RPMI7951 (cell line): ENCODE results near the gene LRCH4. TPM values are rescaled to one million over a fixed set of nuclear protein-coding genes. Genes with fewer than 3 reads are reported as not detected.

Experiments used
- DNase-seq: peaks from one replicate; pipeline ENCODE4 v3.0.0-alpha.2; 2012; ENCODE audit warnings: low read depth
- total RNA-seq: library from RNA; depleted of rRNA; stranded (reverse); fragments of >200 nt; shearing (Covaris generic); gene quantifications from 2 replicates; pipeline ENCODE4 v1.2.3, GENCODE V29; 2014

LRCH4 gene
- total RNA-seq, 1 experiment from 2014 or later = 10.8 TPM

- DNase-seq = no peak
These were observed 19.3 kb upstream of the LRCH4 start for GRCh38 chr7:100604976-100605911.

GRCh38 chr7:100604028-100604975, 18.4 kb upstream of the LRCH4 start:
- peak; percentile 79 for DNase-seq

DNA sequence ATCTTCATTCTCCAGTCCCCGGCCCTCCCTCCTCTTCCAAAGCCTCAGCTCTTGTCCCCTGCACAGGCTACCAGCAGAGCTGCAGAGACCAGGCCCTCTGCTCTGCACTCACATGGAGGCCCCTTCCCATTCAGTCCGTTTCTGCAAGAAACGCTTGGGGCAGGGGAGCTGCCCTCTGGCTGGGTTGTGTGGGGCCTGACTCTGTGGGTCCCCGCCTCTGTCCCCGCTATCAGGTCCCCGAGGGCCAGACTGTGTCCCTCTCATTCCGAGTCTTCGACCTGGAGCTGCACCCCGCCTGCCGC, 17.7 kb upstream of the LRCH4 start:
- DNase-seq = peak; percentile 43

GRCh38 chr7:100602889-100603725, 17.2 kb upstream of the LRCH4 start:
- peak; percentile 94 for DNase-seq

DNA sequence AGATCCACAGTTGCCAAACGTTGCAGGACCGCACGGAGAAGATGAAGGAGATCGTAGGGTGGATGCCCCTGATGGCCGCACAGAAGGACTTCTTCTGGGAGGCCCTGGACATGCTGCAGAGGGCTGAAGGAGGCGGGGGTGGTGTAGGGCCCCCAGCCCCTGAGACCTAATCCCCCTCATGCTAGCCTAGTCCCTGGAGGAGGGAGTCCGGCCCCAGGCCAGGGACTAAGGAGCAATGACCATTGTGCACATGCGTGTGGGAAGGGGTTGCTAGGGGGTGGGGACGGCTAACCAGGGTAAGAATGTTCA, 14.8 kb upstream of the LRCH4 start:
- no peak for DNase-seq

- DNase-seq = no peak
These were observed 14.2 kb upstream of the LRCH4 start for GRCh38 chr7:100599911-100600729.

DNA sequence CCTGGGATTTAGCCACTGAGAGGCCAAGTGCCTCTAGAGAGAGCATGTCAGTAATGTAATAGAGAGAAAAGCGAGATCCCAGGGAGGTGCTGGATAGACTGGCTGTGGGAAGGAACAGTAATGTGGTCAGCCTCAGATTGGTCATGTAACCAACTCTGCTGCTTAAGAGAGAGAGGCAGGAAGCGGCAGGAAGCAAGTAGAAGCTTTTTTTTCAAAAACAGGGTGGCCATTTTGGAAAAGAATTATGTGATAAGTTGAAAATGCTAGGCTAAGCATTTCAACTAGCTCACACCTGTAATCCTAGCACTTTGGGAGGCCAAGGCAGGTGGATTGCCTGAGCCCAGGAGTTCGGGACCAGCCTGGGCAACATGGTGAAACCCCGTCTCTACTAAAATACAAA, 12.5 kb upstream of the LRCH4 start:
- DNase-seq = peak; percentile 26

DNA sequence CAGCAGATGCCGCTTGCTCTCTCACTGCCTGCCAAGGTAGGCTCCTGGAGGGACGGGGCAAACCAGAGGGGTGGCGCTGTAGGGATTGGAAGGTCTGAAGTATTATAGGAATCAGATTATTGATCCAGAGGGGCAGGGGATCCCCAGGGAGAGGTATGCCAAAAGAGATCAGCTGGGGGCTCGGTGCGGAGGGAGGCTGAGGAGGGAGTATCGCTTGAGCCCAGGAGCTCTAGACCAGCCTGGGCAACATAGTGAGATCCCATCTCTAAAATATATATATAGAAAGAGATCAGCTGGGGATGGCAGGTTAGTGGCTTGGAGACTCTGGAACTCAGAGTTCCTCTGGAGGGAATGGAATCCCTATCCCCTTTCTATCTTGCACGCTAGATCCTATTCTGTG, 9.3 kb upstream of the LRCH4 start:
- DNase-seq = no peak

DNA sequence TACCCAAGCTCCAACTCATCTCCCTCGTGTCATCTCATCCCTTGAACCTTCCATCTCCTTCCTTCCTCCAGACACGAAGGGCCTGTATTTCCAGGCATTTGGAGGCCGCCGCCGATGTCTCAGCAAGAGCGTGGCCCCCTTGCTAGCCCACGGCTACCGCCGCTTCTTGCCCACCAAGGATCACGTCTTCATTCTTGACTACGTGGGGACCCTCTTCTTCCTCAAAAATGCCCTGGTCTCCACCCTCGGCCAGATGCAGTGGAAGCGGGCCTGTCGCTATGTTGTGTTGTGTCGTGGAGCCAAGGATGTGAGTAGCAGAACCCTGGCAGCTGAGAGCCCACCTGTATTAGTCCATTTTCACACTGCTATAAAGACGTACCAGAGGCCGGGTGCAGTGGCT, 5.7 kb upstream of the LRCH4 start:
- DNase-seq = no peak

DNA sequence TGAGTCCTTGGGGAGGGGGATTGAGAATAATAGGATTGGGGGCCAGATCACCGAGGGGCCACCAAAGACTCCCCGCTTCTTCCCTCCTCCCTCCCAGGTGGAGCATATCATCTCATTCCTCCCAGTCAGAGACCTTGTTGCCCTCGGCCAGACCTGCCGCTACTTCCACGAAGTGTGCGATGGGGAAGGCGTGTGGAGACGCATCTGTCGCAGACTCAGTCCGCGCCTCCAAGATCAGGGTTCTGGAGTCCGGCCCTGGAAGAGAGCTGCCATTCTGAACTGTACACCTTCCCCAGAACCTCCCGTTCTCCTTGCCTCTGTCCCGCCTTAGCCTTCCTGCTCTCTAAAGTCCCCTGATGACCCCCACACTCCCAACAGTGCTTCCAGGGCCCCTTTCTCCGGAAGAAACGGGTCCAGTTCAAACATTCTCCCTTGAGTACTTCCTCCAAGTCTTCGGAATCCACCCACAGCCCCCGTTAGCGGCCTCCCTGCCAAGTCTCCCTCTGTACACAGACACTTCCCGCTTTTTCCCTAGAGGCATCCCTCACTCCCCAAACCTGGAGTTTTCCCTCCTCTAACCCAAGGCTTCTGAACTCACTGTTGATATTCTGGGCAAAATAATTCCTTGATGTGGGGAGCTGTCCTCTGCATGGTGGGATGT, 4.3 kb upstream of the LRCH4 start:
- DNase-seq = no peak

- DNase-seq = no peak
These were observed 3.5 kb upstream of the LRCH4 start for GRCh38 chr7:100589341-100589947.

- DNase-seq = peak; percentile 50
These were observed 2.5 kb upstream of the LRCH4 start for GRCh38 chr7:100588438-100588837.

GRCh38 chr7:100586266-100587025, 517 bp upstream of the LRCH4 start, which contains the start of gene FBXO24:
FBXO24 (plus strand) TSS chr7:100586328; CDS start chr7:100586626, 298 bp downstream.
- DNase-seq = peak; percentile 100

DNA sequence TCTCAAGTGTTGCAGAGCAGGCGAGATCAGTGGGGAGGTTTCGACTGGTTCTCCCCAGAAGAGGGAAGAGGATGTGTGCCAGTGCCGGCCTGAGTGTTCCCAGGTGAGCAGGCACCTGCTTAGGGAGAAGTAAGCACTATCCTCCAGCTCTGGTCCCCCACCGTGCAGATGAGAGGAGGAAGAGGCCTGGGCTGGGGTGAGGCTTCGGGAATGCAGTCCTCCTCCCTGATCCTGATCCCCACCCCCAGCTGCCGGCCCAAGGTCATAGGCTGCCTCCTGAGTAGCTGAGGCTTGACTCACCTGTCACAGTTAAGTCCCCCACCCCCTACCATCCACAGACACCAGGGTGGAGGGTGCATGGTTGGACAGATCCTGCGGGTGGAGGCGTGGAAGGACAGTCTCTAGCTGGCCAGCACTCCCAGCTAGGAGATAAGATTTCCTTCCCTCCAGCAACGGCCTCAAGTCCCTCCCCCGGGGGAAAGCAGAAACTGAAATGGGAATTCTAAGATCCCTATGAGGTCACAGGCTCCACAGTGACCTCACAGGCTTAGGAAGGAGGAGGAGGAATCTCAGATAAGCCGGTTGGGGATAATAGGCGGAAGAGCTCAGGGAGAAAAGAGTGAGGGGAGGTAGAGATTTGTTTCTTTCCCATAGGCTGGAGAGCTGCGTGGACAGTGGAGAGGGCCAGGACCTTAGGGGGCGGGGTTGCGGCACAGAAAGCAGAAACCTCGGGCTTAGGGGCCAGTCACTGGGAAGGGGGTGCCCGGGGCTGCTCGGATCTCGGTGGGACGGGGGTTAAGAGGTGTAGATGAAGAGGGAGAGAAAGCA, 1.0 kb downstream of the LRCH4 start:
- DNase-seq = peak; percentile 70

- DNase-seq = no peak
These were observed 1.8 kb downstream of the LRCH4 start for GRCh38 chr7:100584054-100584682.

DNA sequence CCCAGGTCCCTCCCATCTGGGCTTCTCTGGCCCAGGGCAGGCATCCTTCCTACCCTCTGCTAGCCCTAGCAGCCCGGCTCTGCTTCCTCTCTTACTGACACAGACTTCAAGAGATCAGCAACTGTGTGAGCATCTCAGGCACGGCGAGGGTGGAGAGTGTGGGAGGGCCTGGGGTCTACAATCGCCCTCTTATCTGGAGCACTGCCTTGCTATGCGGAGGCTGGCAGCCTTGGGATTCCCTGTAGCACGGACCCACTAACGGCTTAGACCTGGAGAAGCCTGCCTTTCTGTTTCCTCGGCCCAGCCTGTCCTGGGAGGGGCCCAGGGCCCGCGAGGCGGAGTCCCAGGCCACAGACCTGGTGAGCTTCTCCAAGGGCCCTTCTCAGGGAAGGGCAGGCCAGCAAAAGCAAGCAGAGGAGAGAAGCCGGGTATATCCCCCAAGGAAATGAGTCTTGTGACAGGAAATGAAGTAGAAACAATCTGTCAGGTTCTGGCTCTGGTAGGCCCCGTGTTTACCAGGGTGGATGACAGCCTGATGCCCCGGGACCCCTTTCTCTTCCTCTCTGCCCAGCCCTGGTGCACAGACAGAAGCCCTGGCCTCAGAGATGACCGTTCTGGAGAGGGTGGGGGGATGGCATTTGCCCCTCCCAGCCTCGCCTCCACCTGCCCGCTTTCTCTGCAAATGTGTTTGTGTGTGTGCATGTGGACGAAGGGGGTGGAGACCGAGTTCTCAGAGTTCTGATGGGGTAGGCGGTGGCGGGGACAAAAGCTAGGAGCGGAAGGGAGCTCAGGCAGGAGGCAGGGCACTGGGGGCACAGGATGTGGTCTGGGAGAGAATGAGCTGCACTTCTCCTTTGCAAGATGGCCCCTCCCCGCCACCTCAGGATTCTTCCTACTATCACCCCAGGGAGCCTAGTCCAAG, 2.5 kb downstream of the LRCH4 start:
- DNase-seq = peak; percentile 47

- no peak for DNase-seq
These were observed 3.3 kb downstream of the LRCH4 start for GRCh38 chr7:100582650-100583049.
